NT2/D1 (cell line): ENCODE results near the gene PXYLP1.

Experiments
- SUZ12 ChIP-seq: IDR thresholded peaks from 2 replicates; pipeline ENCODE4 v1.6.1; 2011; ENCODE audit not compliant: insufficient read length, insufficient read depth; ENCODE audit errors: extremely low read depth
- YY1 ChIP-seq: IDR thresholded peaks from 2 replicates; pipeline ENCODE4 v1.6.1; 2011; ENCODE audit not compliant: insufficient read length, insufficient read depth

GRCh38 chr3:141320399-141321108 lies 88.9 kb downstream of the PXYLP1 start:
- TF ChIP-seq YY1, result no peak
- no peak for TF ChIP-seq SUZ12
